ENCODE data around the gene LRP1B. TPM values are rescaled to one million over a fixed set of nuclear protein-coding genes. Genes with fewer than 3 reads are reported as not detected.

Gene LRP1B
- polyA plus RNA-seq, 2 of the 4 experiments (the other 2 are of a cell fraction) = 0.03 TPM; not detected in 1

DNA sequence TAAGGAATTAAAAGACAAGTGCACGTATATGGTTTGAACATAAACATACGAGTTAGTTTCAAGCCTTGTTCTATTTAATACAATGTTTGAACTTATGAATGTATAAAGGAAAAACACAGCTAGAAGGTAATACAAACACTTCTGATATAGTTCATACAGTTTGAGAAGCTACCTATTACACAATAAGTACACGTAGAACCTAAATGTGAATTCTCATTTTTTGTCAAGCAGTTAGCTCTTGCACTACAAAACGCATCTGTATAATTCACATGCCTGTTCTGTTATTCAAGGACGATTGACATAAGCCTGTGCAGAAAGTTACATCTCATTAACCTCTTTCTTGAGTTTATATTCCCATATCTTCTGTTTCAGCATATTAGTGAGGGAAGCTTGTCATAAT, 2.7 kb downstream of the LRP1B start:
- ATAC-seq (no peak), DNase-seq (ENCODE audit: low read depth in 1 of 2, low spot score in 1 of 2) (no peak), FAIRE-seq (no peak)
- ChIA-PET CTCF (interaction anchor here (3.9 kb wide), 1 partner anchor 12 kb away, joined by 22 read pairs; no protein-coding TSS in a partner anchor), POLR2A (interaction anchor here (0.6 kb wide), 1 partner anchor 514 kb away, joined by 3 read pairs; no protein-coding TSS in a partner anchor)
- H3K4me2 ChIP-seq = no peak overlapping the region
- peaks cover 7% of the 10 kb centered on the region; the same call in 2 of the 3 replicates for H3K4me1 ChIP-seq
- WGBS (ENCODE audit: missing lambda C conversion rate) = 61% methylated on average over 5 of the region's 5 CpGs
- no peak overlapping the region for H3K4me3 ChIP-seq
- no peaks in the 10 kb centered on the region for H3K9me3 ChIP-seq
- no peak overlapping the region for H3K27ac ChIP-seq
- TF ChIP-seq RCOR1 (IDR thresholded peaks at IDR 0.05; ENCODE audit: low read depth, low read length) (no peak), RNF2 (IDR thresholded peaks at IDR 0.05; ENCODE audit: borderline replicate concordance, low read depth) (no peak), FOSB (CRISPR knock-in tag; IDR thresholded peaks at IDR 0.05) (no peak), RAD21 (conservative IDR thresholded peaks at IDR 0.05 in 1 of 2, IDR thresholded peaks at IDR 0.05 in 1 of 2) (no peak), MYC (IDR thresholded peaks at IDR 0.05; ENCODE audit: borderline replicate concordance, low read length) (no peak)

DNA sequence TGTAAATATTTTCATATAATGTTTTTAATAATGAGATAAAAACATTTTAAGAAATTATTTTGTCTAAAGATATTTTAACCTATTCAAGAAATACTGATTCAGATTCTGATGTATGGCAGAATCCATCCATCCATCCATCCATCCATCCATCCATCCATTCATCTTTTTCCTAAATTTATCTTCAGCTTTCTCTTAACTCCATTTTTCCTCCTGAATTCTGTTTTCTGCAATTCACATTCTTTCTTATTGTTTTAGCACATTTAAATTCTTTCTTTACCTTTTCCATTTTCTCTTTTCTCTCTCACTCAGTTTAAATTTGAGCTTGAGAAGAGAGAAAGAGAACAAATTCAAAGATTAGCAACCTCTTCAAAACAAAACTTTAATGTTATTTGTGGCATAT, 3.6 kb downstream of the LRP1B start:
- POLR2A ChIA-PET = no interaction called here
- Histone ChIP-seq H3K4me3 (no peak overlapping the region), H3K27ac (no peak overlapping the region), H3K4me2 (no peak overlapping the region), H3K9me3 (no peaks in the 10 kb centered on the region), H3K4me1 (peaks cover 7% of the 10 kb centered on the region; the same call in 2 of the 3 replicates)
- CTCF ChIA-PET = no interaction called here
- no peak for FAIRE-seq
- no peak for DNase-seq (ENCODE audit: low read depth in 1 of 2, low spot score in 1 of 2)
- no peak for ATAC-seq
- TF ChIP-seq JUNB (IDR thresholded peaks at IDR 0.05) (no peak), MAFK (IDR thresholded peaks at IDR 0.05; ENCODE audit: partially characterized antibody) (no peak), HOXB5 (CRISPR knock-in tag; IDR thresholded peaks at IDR 0.05) (no peak), MAZ (IDR thresholded peaks at IDR 0.05; ENCODE audit: borderline replicate concordance, low read depth, low read length) (no peak), CHD4 (IDR thresholded peaks at IDR 0.05; ENCODE audit: borderline replicate concordance) (no peak), TP53 (CRISPR knock-in tag; IDR thresholded peaks at IDR 0.05) (no peak), MYC (IDR thresholded peaks at IDR 0.05; ENCODE audit: borderline replicate concordance, low read length) (no peak), TFCP2L1 (CRISPR knock-in tag; IDR thresholded peaks at IDR 0.05) (no peak), HEYL (CRISPR knock-in tag; IDR thresholded peaks at IDR 0.05) (no peak), EHMT2 (IDR thresholded peaks at IDR 0.05; ENCODE audit: low read depth) (no peak), KDM1A (IDR thresholded peaks at IDR 0.05; ENCODE audit: low read depth) (no peak), RAD21 (conservative IDR thresholded peaks at IDR 0.05 in 1 of 2, IDR thresholded peaks at IDR 0.05 in 1 of 2) (no peak), CBX8 (IDR thresholded peaks at IDR 0.05) (no peak), CBX2 (IDR thresholded peaks at IDR 0.05; ENCODE audit: borderline replicate concordance, low read depth) (no peak)
- TF ChIP-seq, protein P1, sequence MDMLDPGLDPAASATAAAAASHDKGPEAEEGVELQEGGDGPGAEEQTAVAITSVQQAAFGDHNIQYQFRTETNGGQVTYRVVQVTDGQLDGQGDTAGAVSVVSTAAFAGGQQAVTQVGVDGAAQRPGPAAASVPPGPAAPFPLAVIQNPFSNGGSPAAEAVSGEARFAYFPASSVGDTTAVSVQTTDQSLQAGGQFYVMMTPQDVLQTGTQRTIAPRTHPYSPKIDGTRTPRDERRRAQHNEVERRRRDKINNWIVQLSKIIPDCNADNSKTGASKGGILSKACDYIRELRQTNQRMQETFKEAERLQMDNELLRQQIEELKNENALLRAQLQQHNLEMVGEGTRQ (IDR thresholded peaks at IDR 0.05) = no peak
- TF ChIP-seq, protein P2, sequence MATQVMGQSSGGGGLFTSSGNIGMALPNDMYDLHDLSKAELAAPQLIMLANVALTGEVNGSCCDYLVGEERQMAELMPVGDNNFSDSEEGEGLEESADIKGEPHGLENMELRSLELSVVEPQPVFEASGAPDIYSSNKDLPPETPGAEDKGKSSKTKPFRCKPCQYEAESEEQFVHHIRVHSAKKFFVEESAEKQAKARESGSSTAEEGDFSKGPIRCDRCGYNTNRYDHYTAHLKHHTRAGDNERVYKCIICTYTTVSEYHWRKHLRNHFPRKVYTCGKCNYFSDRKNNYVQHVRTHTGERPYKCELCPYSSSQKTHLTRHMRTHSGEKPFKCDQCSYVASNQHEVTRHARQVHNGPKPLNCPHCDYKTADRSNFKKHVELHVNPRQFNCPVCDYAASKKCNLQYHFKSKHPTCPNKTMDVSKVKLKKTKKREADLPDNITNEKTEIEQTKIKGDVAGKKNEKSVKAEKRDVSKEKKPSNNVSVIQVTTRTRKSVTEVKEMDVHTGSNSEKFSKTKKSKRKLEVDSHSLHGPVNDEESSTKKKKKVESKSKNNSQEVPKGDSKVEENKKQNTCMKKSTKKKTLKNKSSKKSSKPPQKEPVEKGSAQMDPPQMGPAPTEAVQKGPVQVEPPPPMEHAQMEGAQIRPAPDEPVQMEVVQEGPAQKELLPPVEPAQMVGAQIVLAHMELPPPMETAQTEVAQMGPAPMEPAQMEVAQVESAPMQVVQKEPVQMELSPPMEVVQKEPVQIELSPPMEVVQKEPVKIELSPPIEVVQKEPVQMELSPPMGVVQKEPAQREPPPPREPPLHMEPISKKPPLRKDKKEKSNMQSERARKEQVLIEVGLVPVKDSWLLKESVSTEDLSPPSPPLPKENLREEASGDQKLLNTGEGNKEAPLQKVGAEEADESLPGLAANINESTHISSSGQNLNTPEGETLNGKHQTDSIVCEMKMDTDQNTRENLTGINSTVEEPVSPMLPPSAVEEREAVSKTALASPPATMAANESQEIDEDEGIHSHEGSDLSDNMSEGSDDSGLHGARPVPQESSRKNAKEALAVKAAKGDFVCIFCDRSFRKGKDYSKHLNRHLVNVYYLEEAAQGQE (IDR thresholded peaks at IDR 0.05) = no peak
- TF ChIP-seq, protein P3, sequence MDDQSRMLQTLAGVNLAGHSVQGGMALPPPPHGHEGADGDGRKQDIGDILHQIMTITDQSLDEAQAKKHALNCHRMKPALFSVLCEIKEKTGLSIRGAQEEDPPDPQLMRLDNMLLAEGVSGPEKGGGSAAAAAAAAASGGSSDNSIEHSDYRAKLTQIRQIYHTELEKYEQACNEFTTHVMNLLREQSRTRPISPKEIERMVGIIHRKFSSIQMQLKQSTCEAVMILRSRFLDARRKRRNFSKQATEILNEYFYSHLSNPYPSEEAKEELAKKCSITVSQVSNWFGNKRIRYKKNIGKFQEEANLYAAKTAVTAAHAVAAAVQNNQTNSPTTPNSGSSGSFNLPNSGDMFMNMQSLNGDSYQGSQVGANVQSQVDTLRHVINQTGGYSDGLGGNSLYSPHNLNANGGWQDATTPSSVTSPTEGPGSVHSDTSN (IDR thresholded peaks at IDR 0.05) = no peak
- TF ChIP-seq, protein P4, sequence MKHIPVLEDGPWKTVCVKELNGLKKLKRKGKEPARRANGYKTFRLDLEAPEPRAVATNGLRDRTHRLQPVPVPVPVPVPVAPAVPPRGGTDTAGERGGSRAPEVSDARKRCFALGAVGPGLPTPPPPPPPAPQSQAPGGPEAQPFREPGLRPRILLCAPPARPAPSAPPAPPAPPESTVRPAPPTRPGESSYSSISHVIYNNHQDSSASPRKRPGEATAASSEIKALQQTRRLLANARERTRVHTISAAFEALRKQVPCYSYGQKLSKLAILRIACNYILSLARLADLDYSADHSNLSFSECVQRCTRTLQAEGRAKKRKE (CRISPR knock-in tag; IDR thresholded peaks at IDR 0.05; ENCODE audit: low read depth) = no peak

All from A549 (cell line).